Right kidney (tissue), 1 donor: ENCODE measurements around the gene TMEM117.
"Not testable (repeated sequence)": the region's sequence is repeated elsewhere in the genome, so short reads cannot be mapped to it uniquely, and the experiment has no call there.

Source experiments
- DNase-seq: peaks from one replicate; pipeline ENCODE4 v3.0.0-alpha.2; 2016

Gene TMEM117

GRCh38 chr12:44021471-44021971, 185.6 kb downstream of the TMEM117 start:
- DNase-seq = no peak

- no peak for DNase-seq
These were observed 189.6 kb downstream of the TMEM117 start for GRCh38 chr12:44025499-44025898.

GRCh38 chr12:44026046-44026445, 190.2 kb downstream of the TMEM117 start:
- DNase-seq = no peak

GRCh38 chr12:44026926-44027325, 191.0 kb downstream of the TMEM117 start:
- DNase-seq = not testable (repeated sequence)

- no peak for DNase-seq
These were observed 193.3 kb downstream of the TMEM117 start for GRCh38 chr12:44029194-44029593.

- no peak for DNase-seq
These were observed 195.7 kb downstream of the TMEM117 start for GRCh38 chr12:44031472-44032185.

- no peak for DNase-seq
These were observed 199.0 kb downstream of the TMEM117 start for GRCh38 chr12:44034906-44035305.

- DNase-seq = no peak
These were observed 201.1 kb downstream of the TMEM117 start for GRCh38 chr12:44036875-44037443.

- DNase-seq = no peak
These were observed 202.5 kb downstream of the TMEM117 start for GRCh38 chr12:44038411-44038810.

GRCh38 chr12:44044491-44044890, 208.6 kb downstream of the TMEM117 start:
- not testable (repeated sequence) for DNase-seq

- no peak for DNase-seq
These were observed 211.0 kb downstream of the TMEM117 start for GRCh38 chr12:44046732-44047417.

- DNase-seq = no peak
These were observed 216.7 kb downstream of the TMEM117 start for GRCh38 chr12:44052554-44052953.

- DNase-seq = no peak
These were observed 217.8 kb downstream of the TMEM117 start for GRCh38 chr12:44053549-44054127.

- no peak for DNase-seq
These were observed 218.4 kb downstream of the TMEM117 start for GRCh38 chr12:44054281-44054680.

GRCh38 chr12:44058366-44058765, 222.5 kb downstream of the TMEM117 start:
- DNase-seq = no peak

GRCh38 chr12:44059476-44059875, 223.6 kb downstream of the TMEM117 start:
- DNase-seq = no peak

- DNase-seq = no peak
These were observed 227.8 kb downstream of the TMEM117 start for GRCh38 chr12:44063671-44064070.

- DNase-seq = no peak
These were observed 241.0 kb downstream of the TMEM117 start for GRCh38 chr12:44076871-44077270.

- no peak for DNase-seq
These were observed 241.4 kb downstream of the TMEM117 start for GRCh38 chr12:44077294-44077693.

- DNase-seq = no peak
These were observed 242.4 kb downstream of the TMEM117 start for GRCh38 chr12:44078273-44078672.

- no peak for DNase-seq
These were observed 252.8 kb downstream of the TMEM117 start for GRCh38 chr12:44088647-44089046.

- no peak for DNase-seq
These were observed 256.2 kb downstream of the TMEM117 start for GRCh38 chr12:44091948-44092606.

GRCh38 chr12:44098786-44099185, 262.9 kb downstream of the TMEM117 start:
- no peak for DNase-seq
